H9 (cell line): Measurements from ENCODE around the gene SEMA3D. TPM values are rescaled to one million over a fixed set of nuclear protein-coding genes. Genes with fewer than 3 reads are reported as not detected.

Experiments
- DNase-seq: peaks from one replicate; pipeline ENCODE4 v3.0.0-alpha.2; 2017
- H2AFZ ChIP-seq: one replicate; pipeline ENCODE4 v1.6.1; 2013; ENCODE audit warnings: mild to moderate bottlenecking, low read length, control low read depth, moderate library complexity
- H2AK5ac ChIP-seq: 2 replicates; pipeline ENCODE4 v1.6.1; 2013; ENCODE audit warnings: low read length, control low read depth, mixed read lengths; ENCODE audit not compliant: insufficient read length
- H2BK120ac ChIP-seq: one replicate; pipeline ENCODE4 v1.6.1; 2013; ENCODE audit warnings: low read depth, mild to moderate bottlenecking, low read length, control low read depth, inconsistent platforms; ENCODE audit not compliant: poor library complexity, severe bottlenecking
- H2BK12ac ChIP-seq: 2 replicates; pipeline ENCODE4 v1.6.1; 2013; ENCODE audit warnings: low read length, control low read depth, mixed read lengths, low read depth; ENCODE audit not compliant: insufficient read length
- H2BK15ac ChIP-seq: 2 replicates; pipeline ENCODE4 v1.6.1; 2013; ENCODE audit warnings: low read depth, low read length, control low read depth
- H2BK20ac ChIP-seq: one replicate; pipeline ENCODE4 v1.6.1; 2013; ENCODE audit warnings: low read depth, mild to moderate bottlenecking, low read length, control low read depth, inconsistent platforms; ENCODE audit not compliant: poor library complexity, severe bottlenecking
- H2BK5ac ChIP-seq: 2 replicates; pipeline ENCODE4 v1.6.1; 2013; ENCODE audit warnings: low read length, control low read depth, mixed read lengths; ENCODE audit not compliant: insufficient read length
- H3K14ac ChIP-seq: 2 replicates; pipeline ENCODE4 v1.6.1; 2013; ENCODE audit warnings: low read length, control low read depth; ENCODE audit not compliant: insufficient read depth
- H3K18ac ChIP-seq: 2 replicates; pipeline ENCODE4 v1.6.1; 2013; ENCODE audit warnings: low read depth, mild to moderate bottlenecking, mixed read lengths, low read length, control low read depth; ENCODE audit not compliant: insufficient read length
- H3K23ac ChIP-seq: 2 replicates; pipeline ENCODE4 v1.6.1; 2013; ENCODE audit warnings: low read length, control low read depth, mixed read lengths, low read depth; ENCODE audit not compliant: insufficient read length
- H3K23me2 ChIP-seq: 2 replicates; pipeline ENCODE4 v1.6.1; 2013; ENCODE audit warnings: low read depth, mild to moderate bottlenecking, mixed read lengths, low read length, control low read depth; ENCODE audit not compliant: insufficient read length, poor library complexity, severe bottlenecking
- H3K27ac ChIP-seq: 2 replicates; pipeline ENCODE4 v1.5.1; 2013; ENCODE audit warnings: low read length, control low read depth, mixed read lengths, low read depth; ENCODE audit not compliant: insufficient read length
- H3K27me3 ChIP-seq: 2 replicates; pipeline ENCODE4 v1.6.1; 2013; ENCODE audit warnings: low read length, control low read depth, inconsistent platforms; ENCODE audit not compliant: insufficient read depth
- H3K4ac ChIP-seq: 2 replicates; pipeline ENCODE4 v1.6.1; 2013; ENCODE audit warnings: low read depth, mild to moderate bottlenecking, control low read depth, inconsistent platforms, low read length, moderate library complexity
- H3K4me1 ChIP-seq: 2 replicates; pipeline ENCODE4 v1.6.1; 2013; ENCODE audit warnings: low read length, control low read depth, inconsistent platforms; ENCODE audit not compliant: insufficient read depth
- H3K4me2 ChIP-seq: 2 replicates; pipeline ENCODE4 v1.6.1; 2013; ENCODE audit warnings: low read length, control low read depth, mixed read lengths; ENCODE audit not compliant: insufficient read length, insufficient read depth
- H3K56ac ChIP-seq: 2 replicates; pipeline ENCODE4 v1.6.1; 2013; ENCODE audit warnings: low read depth, mild to moderate bottlenecking, mixed read lengths, low read length, control low read depth; ENCODE audit not compliant: insufficient read length
- H3K79me1 ChIP-seq: 2 replicates; pipeline ENCODE4 v1.6.1; 2013; ENCODE audit warnings: low read depth, mild to moderate bottlenecking, moderate library complexity, low read length, control low read depth, inconsistent platforms; ENCODE audit not compliant: insufficient read depth, poor library complexity, severe bottlenecking
- H3K79me2 ChIP-seq: 2 replicates; pipeline ENCODE4 v1.6.1; 2013; ENCODE audit warnings: low read length, control low read depth, inconsistent platforms; ENCODE audit not compliant: insufficient read depth
- H3K9ac ChIP-seq: 2 replicates; pipeline ENCODE4 v1.6.1; 2013; ENCODE audit warnings: low read length, control low read depth, mixed read lengths; ENCODE audit not compliant: insufficient read length; ENCODE audit errors: extremely low read depth
- H3K9me3 ChIP-seq: one replicate; pipeline ENCODE4 v1.6.1; 2013; ENCODE audit warnings: low read depth, low read length, inconsistent platforms; ENCODE audit not compliant: control insufficient read depth
- H3T11ph ChIP-seq: one replicate; pipeline ENCODE4 v1.6.1; 2013; ENCODE audit warnings: mild to moderate bottlenecking, low read length, control low read depth, inconsistent platforms
- H4K20me1 ChIP-seq: one replicate; pipeline ENCODE4 v1.6.1; 2013; ENCODE audit not compliant: control insufficient read depth, insufficient read length, insufficient read depth
- H4K5ac ChIP-seq: 2 replicates; pipeline ENCODE4 v1.6.1; 2013; ENCODE audit warnings: low read depth, mild to moderate bottlenecking, mixed read lengths, low read length, control low read depth; ENCODE audit not compliant: insufficient read length
- H4K8ac ChIP-seq: replicated peaks from 2 replicates; pipeline ENCODE4 v1.6.1; 2013; ENCODE audit warnings: low read length, control low read depth, mixed read lengths, low read depth; ENCODE audit not compliant: insufficient read length
- H4K91ac ChIP-seq: 2 replicates; pipeline ENCODE4 v1.6.1; 2013; ENCODE audit warnings: low read depth, mild to moderate bottlenecking, moderate library complexity, mixed read lengths, low read length, control low read depth; ENCODE audit not compliant: insufficient read length
- H3K27ac Mint-ChIP-seq, 3 experiments: 2 replicates in 2 of 3; 3 replicates in 1 of 3; pipeline ENCODE4 v1.8.0; 2020 to 2021; ENCODE audit warnings: mixed read lengths in 3 of 3, mild to moderate bottlenecking in 1 of 3, moderate library complexity in 1 of 3
- H3K27me3 Mint-ChIP-seq: 2 replicates; pipeline ENCODE4 v1.8.0; 2021; ENCODE audit warnings: low read depth, mild to moderate bottlenecking, moderate library complexity, mixed read lengths
- H3K36me3 Mint-ChIP-seq, 3 experiments: 2 replicates in 2 of 3; 3 replicates in 1 of 3; pipeline ENCODE4 v1.8.0; 2020 to 2021; ENCODE audit warnings: low read depth in 3 of 3, mixed read lengths in 3 of 3; ENCODE audit not compliant: insufficient read depth in 1 of 3
- H3K4me1 Mint-ChIP-seq, 2 experiments: 2 replicates each; pipeline ENCODE4 v1.8.0; 2020; ENCODE audit warnings: mixed read lengths in 2 of 2
- H3K4me3 Mint-ChIP-seq, 2 experiments: 2 replicates in 1 of 2; 3 replicates in 1 of 2; pipeline ENCODE4 v1.8.0; 2020 to 2021; ENCODE audit warnings: mild to moderate bottlenecking in 2 of 2, mixed read lengths in 2 of 2, moderate library complexity in 1 of 2
- H3K9me3 Mint-ChIP-seq, 2 experiments: 2 replicates in 1 of 2; 3 replicates in 1 of 2; pipeline ENCODE4 v1.8.0; 2020; ENCODE audit warnings: mild to moderate bottlenecking in 2 of 2, mixed read lengths in 2 of 2, moderate library complexity in 1 of 2
- whole genome bisulfite sequencing: extraction: QIAGEN DNeasy Blood & Tissue Kit; methylation state at CpG from one replicate; pipeline ENCODE4 v1.1.7; 2013; ENCODE audit warnings: missing lambda C conversion rate, low lambda C conversion rate, mixed read lengths; ENCODE audit not compliant: insufficient read length; ENCODE audit errors: extremely low coverage; 5-methylcytosine and 5-hydroxymethylcytosine counted together
- total RNA-seq: library from RNA; stranded (reverse); gene quantifications from 2 replicates; pipeline ENCODE4 v1.2.1, GENCODE V29; 2021
- TF ChIP-seq, protein P1 (sequence below): fragments of 200-600 bp; sonication (generic); conservative IDR thresholded peaks from 3 replicates; pipeline ENCODE4 v1.8.0; 2021; ENCODE audit warnings: antibody characterized with exemption, mild to moderate bottlenecking

SEMA3D gene
- total RNA-seq, 1 experiment from 2014 or later: 5.4 TPM

DNA sequence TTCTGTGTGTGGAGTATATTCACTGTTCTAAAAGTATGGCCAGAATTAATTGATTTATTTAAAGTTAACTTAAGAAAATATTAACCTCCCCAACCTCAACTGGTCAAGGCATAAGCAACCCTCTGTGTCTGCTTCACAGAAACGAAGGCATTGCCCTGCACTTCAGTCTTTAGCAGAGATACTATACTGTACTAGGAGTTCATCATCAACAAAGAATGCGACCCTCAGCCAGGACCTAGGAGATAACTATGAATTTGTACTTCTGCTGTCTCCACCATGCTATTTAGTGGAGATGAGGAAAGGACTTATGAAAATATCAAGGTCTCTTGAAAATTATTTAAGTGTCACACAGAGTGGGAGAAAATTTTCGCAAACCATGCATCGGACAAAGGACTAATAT lies 35.7 kb upstream of the SEMA3D start:
- Histone ChIP-seq H3K79me2 (no peaks in the 10 kb centered on the region), H4K20me1 (no peaks in the 10 kb centered on the region), H3K14ac (no peak overlapping the region), H3K27me3 (no peaks in the 10 kb centered on the region), H3K79me1 (no peaks in the 10 kb centered on the region), H4K91ac (no peak overlapping the region), H3K4me2 (no peak overlapping the region), H3K4me1 (no peaks in the 10 kb centered on the region), H2BK5ac (no peak overlapping the region), H3K4ac (no peak overlapping the region), H2BK120ac (no peak overlapping the region), H2BK12ac (no peak overlapping the region), H3K9me3 (no peaks in the 10 kb centered on the region), H3K27ac (no peak overlapping the region), H3K23ac (no peak overlapping the region), H3K18ac (no peak overlapping the region), H3K56ac (no peak overlapping the region), H4K8ac (no peak overlapping the region), H3K23me2 (no peaks in the 10 kb centered on the region), H3K9ac (no peak overlapping the region), H3T11ph (no peak overlapping the region), H2BK20ac (no peak overlapping the region), H2AFZ (no peak overlapping the region), H2AK5ac (no peak overlapping the region), H2BK15ac (no peak overlapping the region), H4K5ac (no peak overlapping the region)
- H3K4me1 Mint-ChIP-seq: no peaks in the 10 kb centered on the region
- no peaks in the 10 kb centered on the region for H3K9me3 Mint-ChIP-seq
- H3K36me3 Mint-ChIP-seq: no peaks in the 10 kb centered on the region
- no peaks in the 10 kb centered on the region for H3K27me3 Mint-ChIP-seq
- H3K4me3 Mint-ChIP-seq: no peak overlapping the region
- WGBS: no CpG with 5 or more reads among the region's 4 CpGs
- DNase-seq: no peak
- H3K27ac Mint-ChIP-seq: no peak overlapping the region
- TF ChIP-seq, protein P1, sequence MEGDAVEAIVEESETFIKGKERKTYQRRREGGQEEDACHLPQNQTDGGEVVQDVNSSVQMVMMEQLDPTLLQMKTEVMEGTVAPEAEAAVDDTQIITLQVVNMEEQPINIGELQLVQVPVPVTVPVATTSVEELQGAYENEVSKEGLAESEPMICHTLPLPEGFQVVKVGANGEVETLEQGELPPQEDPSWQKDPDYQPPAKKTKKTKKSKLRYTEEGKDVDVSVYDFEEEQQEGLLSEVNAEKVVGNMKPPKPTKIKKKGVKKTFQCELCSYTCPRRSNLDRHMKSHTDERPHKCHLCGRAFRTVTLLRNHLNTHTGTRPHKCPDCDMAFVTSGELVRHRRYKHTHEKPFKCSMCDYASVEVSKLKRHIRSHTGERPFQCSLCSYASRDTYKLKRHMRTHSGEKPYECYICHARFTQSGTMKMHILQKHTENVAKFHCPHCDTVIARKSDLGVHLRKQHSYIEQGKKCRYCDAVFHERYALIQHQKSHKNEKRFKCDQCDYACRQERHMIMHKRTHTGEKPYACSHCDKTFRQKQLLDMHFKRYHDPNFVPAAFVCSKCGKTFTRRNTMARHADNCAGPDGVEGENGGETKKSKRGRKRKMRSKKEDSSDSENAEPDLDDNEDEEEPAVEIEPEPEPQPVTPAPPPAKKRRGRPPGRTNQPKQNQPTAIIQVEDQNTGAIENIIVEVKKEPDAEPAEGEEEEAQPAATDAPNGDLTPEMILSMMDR: no peak
